Gastroesophageal sphincter (tissue), 4 donors: ENCODE measurements around the gene C9orf50. TPM values are rescaled to one million over a fixed set of nuclear protein-coding genes. Genes with fewer than 3 reads are reported as not detected.

Source experiments
- ATAC-seq: fragments of 150-250 bp; one replicate; pipeline ENCODE4 v1.9.1; 2016; ENCODE audit warnings: mild to moderate bottlenecking, moderate library complexity
- H3K27ac ChIP-seq, 4 donors: fragments of 200-600 bp; sonication (generic) in 3 of 4; 1 replicate in 3 of 4; 2 replicates in 1 of 4; pipeline ENCODE4 v1.5.1; 2016 to 2019
- H3K27me3 ChIP-seq: fragments of 200-600 bp; sonication (generic); one replicate; pipeline ENCODE4 v1.5.1; 2019
- H3K36me3 ChIP-seq, 2 donors: fragments of 200-600 bp; sonication (generic); one replicate each; pipeline ENCODE4 v1.5.1; 2019; ENCODE audit warnings: control low read depth in 1 of 2
- H3K4me1 ChIP-seq, 3 donors: fragments of 200-600 bp; sonication (generic); 1 replicate in 2 of 3; 2 replicates in 1 of 3; pipeline ENCODE4 v1.5.1; 2016 to 2019; ENCODE audit warnings: control low read depth in 2 of 3
- H3K4me3 ChIP-seq, 2 donors: fragments of 200-600 bp; sonication (generic); one replicate each; pipeline ENCODE4 v1.5.1; 2019; ENCODE audit warnings: mild to moderate bottlenecking in 1 of 2, moderate library complexity in 1 of 2
- H3K9me3 ChIP-seq, 3 donors: fragments of 200-600 bp; sonication (generic); one replicate each; pipeline ENCODE4 v1.5.1; 2017 to 2019; ENCODE audit warnings: control low read depth in 2 of 3
- EP300 ChIP-seq: sonication (generic); formaldehyde crosslinking; IDR thresholded peaks from one replicate; pipeline ENCODE4 v1.6.1; 2017; ENCODE audit warnings: antibody characterized with exemption, mild to moderate bottlenecking
- POLR2A ChIP-seq, 2 donors: fragments of 450-650 bp; IDR thresholded peaks; one replicate each; pipeline ENCODE4 v1.6.1; 2017; ENCODE audit warnings: antibody characterized with exemption in 2 of 2, mild to moderate bottlenecking in 2 of 2, moderate library complexity in 1 of 2
- POLR2AphosphoS5 ChIP-seq: sonication (generic); formaldehyde crosslinking; IDR thresholded peaks from one replicate; pipeline ENCODE4 v1.6.1; 2017; ENCODE audit warnings: antibody characterized with exemption
- WGBS, 2 donors: methylation state at CpG; one replicate each; pipeline ENCODE4 v1.1.5; 2018; ENCODE audit warnings: low coverage in 1 of 2; 5-methylcytosine and 5-hydroxymethylcytosine counted together
- total RNA-seq, 4 donors: library from RNA; depleted of rRNA; stranded (reverse); fragments of >200 nt; gene quantifications; one replicate each; pipeline ENCODE4 v1.1.0, GENCODE V29; 2016
- TF ChIP-seq, protein P1 (sequence below), 4 experiments: fragments of 200-600 bp in 2 of 4; fragments of 450-650 bp in 2 of 4; sonication (generic) in 1 of 4; IDR thresholded peaks; one replicate each; pipeline ENCODE4 v1.5.1; 2017 to 2019; ENCODE audit warnings: antibody characterized with exemption in 4 of 4, mild to moderate bottlenecking in 2 of 4, moderate library complexity in 2 of 4

Gene C9orf50, protein sequence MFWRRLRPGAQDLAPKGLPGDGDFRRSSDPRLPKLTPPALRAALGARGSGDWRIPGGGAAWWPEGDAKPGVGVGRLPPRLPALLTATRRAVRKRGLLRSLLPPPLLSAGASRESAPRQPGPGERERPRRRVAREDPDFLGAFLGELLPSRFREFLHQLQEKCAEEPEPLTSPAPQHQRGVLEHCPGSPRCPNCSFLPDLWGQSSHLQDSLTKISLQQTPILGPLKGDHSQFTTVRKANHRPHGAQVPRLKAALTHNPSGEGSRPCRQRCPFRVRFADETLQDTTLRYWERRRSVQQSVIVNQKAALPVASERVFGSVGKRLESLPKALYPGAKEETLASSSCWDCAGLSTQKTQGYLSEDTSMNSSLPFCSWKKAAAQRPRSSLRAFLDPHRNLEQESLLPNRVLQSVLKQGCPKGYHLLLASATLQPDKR
- total RNA-seq = under 1 TPM in 1 of 4 donors, not detected in 3; 0.27 TPM

DNA sequence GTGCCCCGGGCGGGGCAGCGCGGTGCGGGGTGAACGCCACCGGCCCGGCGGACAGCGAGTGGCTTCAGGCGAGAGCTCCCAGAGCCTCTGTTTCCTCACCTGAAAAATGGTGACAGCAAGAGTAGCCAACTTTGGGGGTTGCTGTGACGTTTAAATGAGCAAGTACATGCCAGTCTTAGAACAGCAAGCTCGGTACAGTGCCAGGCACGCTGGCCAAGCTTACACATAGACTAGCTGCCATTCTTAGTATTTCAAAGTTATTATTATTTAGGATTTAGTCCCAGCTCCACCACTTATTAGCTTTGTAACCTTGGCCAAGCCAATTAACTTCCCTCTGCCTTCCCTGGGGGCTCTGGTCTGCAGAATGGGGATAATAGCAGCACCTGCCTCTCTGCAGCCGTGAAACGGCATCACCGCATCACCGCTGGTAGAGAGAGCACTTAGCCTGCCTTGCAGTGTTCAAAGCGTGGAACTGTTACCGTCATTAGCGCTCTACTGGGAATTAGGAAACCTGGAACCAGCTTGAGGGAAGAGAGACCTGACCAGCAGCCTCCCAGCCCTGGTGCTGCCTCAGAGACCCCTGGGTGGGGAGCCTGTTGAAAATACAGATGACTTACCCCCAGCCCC is at the start of gene C9orf50:
Gene C9orf50 (minus strand): TSS at position 433 of the 627 bp plus-strand sequence. CDS start 527 bp downstream, outside the sequence.
- 8 to 14% methylated on average over 2 to 3 of the region's 21 CpGs for WGBS, 2 donors
- H3K4me1 ChIP-seq = peaks cover 0 to 38% (median 9%) of the 10 kb centered on the region in 3 donors
- peak within 1 kb of the TSS; percentile 25 to 68 for H3K4me3 ChIP-seq
- peaks cover 10% of the 10 kb centered on the region for H3K27me3 ChIP-seq
- peak within 1 kb of the TSS in 3 of 4 donors; percentile 37 to 77 (median 55) for H3K27ac ChIP-seq
- no peaks in the 10 kb centered on the region for H3K36me3 ChIP-seq
- TF ChIP-seq EP300 (no peak), POLR2A (IDR thresholded peaks at IDR 0.05) (no peak), POLR2AphosphoS5 (no peak)
- TF ChIP-seq, protein P1, sequence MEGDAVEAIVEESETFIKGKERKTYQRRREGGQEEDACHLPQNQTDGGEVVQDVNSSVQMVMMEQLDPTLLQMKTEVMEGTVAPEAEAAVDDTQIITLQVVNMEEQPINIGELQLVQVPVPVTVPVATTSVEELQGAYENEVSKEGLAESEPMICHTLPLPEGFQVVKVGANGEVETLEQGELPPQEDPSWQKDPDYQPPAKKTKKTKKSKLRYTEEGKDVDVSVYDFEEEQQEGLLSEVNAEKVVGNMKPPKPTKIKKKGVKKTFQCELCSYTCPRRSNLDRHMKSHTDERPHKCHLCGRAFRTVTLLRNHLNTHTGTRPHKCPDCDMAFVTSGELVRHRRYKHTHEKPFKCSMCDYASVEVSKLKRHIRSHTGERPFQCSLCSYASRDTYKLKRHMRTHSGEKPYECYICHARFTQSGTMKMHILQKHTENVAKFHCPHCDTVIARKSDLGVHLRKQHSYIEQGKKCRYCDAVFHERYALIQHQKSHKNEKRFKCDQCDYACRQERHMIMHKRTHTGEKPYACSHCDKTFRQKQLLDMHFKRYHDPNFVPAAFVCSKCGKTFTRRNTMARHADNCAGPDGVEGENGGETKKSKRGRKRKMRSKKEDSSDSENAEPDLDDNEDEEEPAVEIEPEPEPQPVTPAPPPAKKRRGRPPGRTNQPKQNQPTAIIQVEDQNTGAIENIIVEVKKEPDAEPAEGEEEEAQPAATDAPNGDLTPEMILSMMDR (IDR thresholded peaks at IDR 0.05) = no peak
- H3K9me3 ChIP-seq = no peaks in the 10 kb centered on the region
- no peak for ATAC-seq

DNA sequence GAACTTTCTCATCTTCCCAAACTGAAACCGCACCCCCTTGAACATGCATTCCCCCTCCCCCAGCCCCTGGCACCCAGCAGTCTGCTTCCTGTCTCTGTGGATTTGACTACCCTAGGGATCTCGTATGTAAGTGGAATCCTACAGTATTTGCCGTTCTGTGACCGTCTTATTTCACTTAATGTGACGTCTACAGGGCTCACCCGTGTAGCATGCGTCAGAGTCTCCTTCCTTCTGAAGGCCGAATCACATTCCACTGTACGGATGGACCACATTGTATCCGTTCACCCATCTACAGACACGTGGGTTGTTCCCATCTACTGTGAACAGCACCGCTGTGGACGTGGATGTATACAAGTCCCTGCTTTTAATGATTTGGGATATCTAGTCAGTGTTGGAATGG is 49.0 kb upstream of the C9orf50 start:
- Histone ChIP-seq H3K36me3 (no peaks in the 10 kb centered on the region), H3K27me3 (peaks cover 39% of the 10 kb centered on the region), H3K9me3 (no peaks in the 10 kb centered on the region), H3K4me1 (peaks cover 0 to 20% (median 7%) of the 10 kb centered on the region in 3 donors), H3K27ac (no peak overlapping the region), H3K4me3 (no peak overlapping the region)
- TF ChIP-seq EP300 = no peak
- TF ChIP-seq, protein P1 (IDR thresholded peaks at IDR 0.05) = no peak
- no peak for TF ChIP-seq POLR2AphosphoS5
- TF ChIP-seq POLR2A (IDR thresholded peaks at IDR 0.05) = no peak
- ATAC-seq = no peak
- WGBS, 2 donors = 81 to 83% methylated on average over 6 to 13 of the region's 13 CpGs

DNA sequence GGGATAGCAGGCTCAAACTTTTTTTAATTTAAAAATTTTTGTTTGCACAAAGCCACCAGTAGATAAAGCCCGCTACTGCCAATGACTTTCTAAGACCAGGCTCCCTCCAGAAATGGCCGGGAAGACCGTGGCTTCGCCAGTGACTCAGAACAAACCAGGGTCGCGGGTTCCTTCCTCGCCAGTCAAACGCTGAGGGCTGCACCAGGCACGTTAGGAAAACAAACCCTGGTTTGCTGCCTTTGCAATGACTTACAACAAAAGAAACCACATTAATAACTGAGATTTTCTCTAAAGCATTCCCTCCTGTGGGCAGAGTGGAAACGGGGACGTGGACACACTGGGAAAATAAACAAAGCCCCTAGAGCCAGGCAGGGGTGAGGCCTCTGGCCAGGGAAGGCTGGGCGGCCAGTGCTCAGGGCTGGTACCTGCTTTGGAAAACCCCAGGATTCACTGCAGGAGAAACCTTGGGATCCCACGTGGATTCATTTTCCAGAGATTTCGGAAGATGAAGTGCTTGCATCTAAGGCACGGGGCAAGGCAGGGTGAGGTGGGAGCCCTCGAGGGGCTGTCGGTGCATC is 48.3 kb upstream of the C9orf50 start:
- H3K4me3 ChIP-seq = no peak overlapping the region
- WGBS, 2 donors = 62 to 64% methylated on average over 14 of the region's 17 CpGs

DNA sequence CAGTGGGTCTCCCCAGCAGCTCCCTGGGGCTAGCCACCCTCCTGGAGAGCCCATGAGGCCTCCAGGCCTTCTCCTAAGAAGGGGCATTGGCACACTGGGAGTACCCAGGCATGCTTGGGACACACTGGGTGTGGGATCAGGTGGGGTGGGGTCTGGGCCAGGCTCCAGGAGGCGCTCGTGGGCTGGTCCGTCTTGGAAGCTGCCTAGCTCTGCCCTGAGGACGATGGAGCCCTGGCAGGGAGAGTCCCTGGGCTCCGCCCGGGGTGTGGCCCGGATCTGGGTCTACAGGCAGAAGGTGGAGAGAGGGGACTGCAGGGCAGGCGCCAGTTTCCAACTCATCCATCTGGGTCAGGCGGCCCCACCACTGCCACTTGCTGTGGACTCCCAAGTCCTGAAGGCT is 46.9 kb upstream of the C9orf50 start:
- no peaks in the 10 kb centered on the region for H3K9me3 ChIP-seq
- TF ChIP-seq, protein P1 (IDR thresholded peaks at IDR 0.05) = no peak
- TF ChIP-seq POLR2A (IDR thresholded peaks at IDR 0.05) = no peak
- TF ChIP-seq POLR2AphosphoS5 = no peak
- TF ChIP-seq EP300 = no peak
- peaks cover 0 to 23% (median 9%) of the 10 kb centered on the region in 3 donors for H3K4me1 ChIP-seq
- H3K4me3 ChIP-seq = no peak overlapping the region
- ATAC-seq = no peak
- peak overlapping the region in 1 of 4 donors; percentile 48 for H3K27ac ChIP-seq
- H3K36me3 ChIP-seq = no peaks in the 10 kb centered on the region
- WGBS, 2 donors = no CpG with 5 or more reads among the region's 9 CpGs
- H3K27me3 ChIP-seq = peaks cover 49% of the 10 kb centered on the region

More for the DNA sequence above, 48.3 kb upstream of the C9orf50 start:
- Histone ChIP-seq H3K9me3 (no peaks in the 10 kb centered on the region), H3K36me3 (no peaks in the 10 kb centered on the region), H3K27me3 (peaks cover 41% of the 10 kb centered on the region), H3K4me1 (peaks cover 0 to 23% (median 9%) of the 10 kb centered on the region in 3 donors), H3K27ac (no peak overlapping the region)
- ATAC-seq = no peak
- TF ChIP-seq POLR2A (IDR thresholded peaks at IDR 0.05) (no peak), EP300 (no peak), POLR2AphosphoS5 (no peak)
- TF ChIP-seq, protein P1 (IDR thresholded peaks at IDR 0.05) = no peak
